Fibroblast of lung (primary cell): ENCODE results near the gene ZNF618. TPM values are rescaled to one million over a fixed set of nuclear protein-coding genes. Genes with fewer than 3 reads are reported as not detected.
A peak's percentile ranks its signal among the peaks of the same experiment; 100 is the strongest.

Experiments
- DNase-seq, 2 donors: peaks; one replicate each; pipeline versions ENCODE4 v3.0.0 to v3.0.0-alpha.2; 2010; ENCODE audit warnings: low read depth in 2 of 2
- H2AFZ ChIP-seq: 2 replicates; pipeline ENCODE4 v1.5.1; 2012; ENCODE audit warnings: low read length, control low read depth, inconsistent platforms
- H3K27ac ChIP-seq: 2 replicates; pipeline ENCODE4 v1.5.1; 2011; ENCODE audit warnings: low read length, control low read depth; ENCODE audit not compliant: insufficient read depth
- H3K27me3 ChIP-seq: 2 replicates; pipeline ENCODE4 v1.5.1; 2011; ENCODE audit warnings: mild to moderate bottlenecking, low read length; ENCODE audit not compliant: control insufficient read depth, insufficient read depth
- H3K36me3 ChIP-seq: 2 replicates; pipeline ENCODE4 v1.5.1; 2011; ENCODE audit warnings: low read length; ENCODE audit not compliant: control insufficient read depth, insufficient read depth
- H3K4me1 ChIP-seq: 2 replicates; pipeline ENCODE4 v1.5.1; 2011; ENCODE audit warnings: low read length; ENCODE audit not compliant: control insufficient read depth, insufficient read depth; ENCODE audit errors: extremely low read depth
- H3K4me2 ChIP-seq: 2 replicates; pipeline ENCODE4 v1.5.1; 2011; ENCODE audit warnings: low read length, control low read depth; ENCODE audit not compliant: insufficient read depth; ENCODE audit errors: extremely low read depth
- H3K4me3 ChIP-seq, 4 experiments: fragments of 200-600 bp in 1 of 4; sonication (generic) in 1 of 4; replicated peaks in 1 of 4; 2 replicates each; pipeline ENCODE4 v1.5.1; 2011 to 2016; ENCODE audit warnings: low read length in 4 of 4, low read depth in 3 of 4, mild to moderate bottlenecking in 3 of 4, control low read depth in 2 of 4, inconsistent platforms in 1 of 4, mixed read lengths in 1 of 4; ENCODE audit not compliant: insufficient read depth in 1 of 4; ENCODE audit errors: control extremely low read depth in 1 of 4
- H3K79me2 ChIP-seq: 2 replicates; pipeline ENCODE4 v1.5.1; 2012; ENCODE audit warnings: mild to moderate bottlenecking, low read length, inconsistent platforms; ENCODE audit not compliant: control insufficient read depth, insufficient read depth
- H3K9ac ChIP-seq: 2 replicates; pipeline ENCODE4 v1.5.1; 2011; ENCODE audit warnings: mild to moderate bottlenecking, low read length, control low read depth; ENCODE audit not compliant: insufficient read depth
- H3K9me3 ChIP-seq: 2 replicates; pipeline ENCODE4 v1.5.1; 2012; ENCODE audit warnings: low read depth, low read length; ENCODE audit not compliant: control insufficient read depth, insufficient read depth
- H4K20me1 ChIP-seq: 2 replicates; pipeline ENCODE4 v1.5.1; 2011; ENCODE audit warnings: low read length; ENCODE audit not compliant: control insufficient read depth, insufficient read depth; ENCODE audit errors: extremely low read depth
- EZH2 ChIP-seq: IDR thresholded peaks from 2 replicates; pipeline ENCODE4 v1.5.1; 2012; ENCODE audit warnings: low read length, control low read depth, mild to moderate bottlenecking; ENCODE audit errors: missing control alignments
- polyA plus RNA-seq, 2 donors: library from polyadenylated mRNA; depleted of rRNA in 1 of 2; stranded (reverse) in 1 of 2; unstranded in 1 of 2; fragments of >200 nt; gene quantifications; 2 replicates each; pipeline ENCODE4 v1.2.1, GENCODE V29; 2011 to 2012; ENCODE audit warnings: missing spikeins in 1 of 2
- total RNA-seq: library from RNA; depleted of rRNA; stranded (reverse); fragments of >200 nt; gene quantifications from 2 replicates; pipeline ENCODE4 v1.2.1, GENCODE V29; 2014
- TF ChIP-seq, protein P1 (sequence below), 2 donors: IDR thresholded peaks in 1 of 2; conservative IDR thresholded peaks in 1 of 2; 1 replicate in 1 of 2; 2 replicates in 1 of 2; pipeline ENCODE4 v1.5.1; 2011 to 2012; ENCODE audit warnings: low read length in 2 of 2, control low read depth in 1 of 2, inconsistent platforms in 1 of 2, low read depth in 1 of 2, mild to moderate bottlenecking in 1 of 2

ZNF618 gene
- total and polyA plus RNA-seq, 2 donors (not counting 1 experiment from before 2014, with no cell fraction given): 6.6 to 8.6 TPM

- no peak overlapping the region for H2AFZ ChIP-seq
- H3K27ac ChIP-seq: peak overlapping the region; percentile 17
- DNase-seq: peak in 1 of 2 donors; percentile 31
- peak overlapping the region; percentile 84 for H3K4me2 ChIP-seq
- H4K20me1 ChIP-seq: no peaks in the 10 kb centered on the region
- H3K9ac ChIP-seq: no peak overlapping the region
- peaks cover 12% of the 10 kb centered on the region for H3K4me1 ChIP-seq
- peaks cover 71% of the 10 kb centered on the region for H3K79me2 ChIP-seq
- H3K9me3 ChIP-seq: peaks cover 2% of the 10 kb centered on the region
- TF ChIP-seq, protein P1, sequence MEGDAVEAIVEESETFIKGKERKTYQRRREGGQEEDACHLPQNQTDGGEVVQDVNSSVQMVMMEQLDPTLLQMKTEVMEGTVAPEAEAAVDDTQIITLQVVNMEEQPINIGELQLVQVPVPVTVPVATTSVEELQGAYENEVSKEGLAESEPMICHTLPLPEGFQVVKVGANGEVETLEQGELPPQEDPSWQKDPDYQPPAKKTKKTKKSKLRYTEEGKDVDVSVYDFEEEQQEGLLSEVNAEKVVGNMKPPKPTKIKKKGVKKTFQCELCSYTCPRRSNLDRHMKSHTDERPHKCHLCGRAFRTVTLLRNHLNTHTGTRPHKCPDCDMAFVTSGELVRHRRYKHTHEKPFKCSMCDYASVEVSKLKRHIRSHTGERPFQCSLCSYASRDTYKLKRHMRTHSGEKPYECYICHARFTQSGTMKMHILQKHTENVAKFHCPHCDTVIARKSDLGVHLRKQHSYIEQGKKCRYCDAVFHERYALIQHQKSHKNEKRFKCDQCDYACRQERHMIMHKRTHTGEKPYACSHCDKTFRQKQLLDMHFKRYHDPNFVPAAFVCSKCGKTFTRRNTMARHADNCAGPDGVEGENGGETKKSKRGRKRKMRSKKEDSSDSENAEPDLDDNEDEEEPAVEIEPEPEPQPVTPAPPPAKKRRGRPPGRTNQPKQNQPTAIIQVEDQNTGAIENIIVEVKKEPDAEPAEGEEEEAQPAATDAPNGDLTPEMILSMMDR (conservative IDR thresholded peaks at IDR 0.05 in 1 of 2, IDR thresholded peaks at IDR 0.05 in 1 of 2; ENCODE audit: low read depth in 1 of 2, low read length in 2 of 2): no peak
- no peak for TF ChIP-seq EZH2
- H3K36me3 ChIP-seq: no peaks in the 10 kb centered on the region
- no peaks in the 10 kb centered on the region for H3K27me3 ChIP-seq
- H3K4me3 ChIP-seq: peak overlapping the region; percentile 35 to 59 (median 48)
These were observed 10.4 kb downstream of the ZNF618 start for GRCh38 chr9:113886466-113886865.

DNA sequence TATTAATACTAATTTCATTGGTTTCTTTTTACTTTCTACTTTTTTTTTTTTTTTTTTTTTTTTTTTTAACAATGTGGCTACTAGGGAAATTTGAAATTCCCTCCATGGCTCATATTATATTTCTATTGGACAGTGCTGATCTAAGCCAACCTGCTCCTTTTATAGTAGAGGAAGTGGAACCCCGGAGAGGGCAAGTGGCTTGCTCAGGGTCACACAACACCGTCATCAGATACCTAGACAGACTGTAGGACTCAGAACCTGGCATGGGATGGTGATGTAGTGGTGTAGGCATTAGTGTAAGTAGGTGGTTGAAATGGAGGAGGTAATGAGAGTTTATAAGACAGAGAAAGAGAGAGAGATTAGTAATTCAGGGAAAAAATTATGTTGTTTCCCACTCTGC lies 10.8 kb downstream of the ZNF618 start:
- Histone ChIP-seq H3K4me1 (peaks cover 12% of the 10 kb centered on the region), H3K27ac (no peak overlapping the region), H2AFZ (no peak overlapping the region), H3K9ac (no peak overlapping the region), H3K9me3 (peaks cover 2% of the 10 kb centered on the region), H4K20me1 (no peaks in the 10 kb centered on the region), H3K4me3 (no peak overlapping the region), H3K4me2 (no peak overlapping the region), H3K36me3 (no peaks in the 10 kb centered on the region), H3K27me3 (no peaks in the 10 kb centered on the region), H3K79me2 (peaks cover 67% of the 10 kb centered on the region)
- DNase-seq: peak in 1 of 2 donors; percentile 25
- no peak for TF ChIP-seq EZH2
- TF ChIP-seq, protein P1 (conservative IDR thresholded peaks at IDR 0.05 in 1 of 2, IDR thresholded peaks at IDR 0.05 in 1 of 2; ENCODE audit: low read depth in 1 of 2, low read length in 2 of 2): no peak

DNA sequence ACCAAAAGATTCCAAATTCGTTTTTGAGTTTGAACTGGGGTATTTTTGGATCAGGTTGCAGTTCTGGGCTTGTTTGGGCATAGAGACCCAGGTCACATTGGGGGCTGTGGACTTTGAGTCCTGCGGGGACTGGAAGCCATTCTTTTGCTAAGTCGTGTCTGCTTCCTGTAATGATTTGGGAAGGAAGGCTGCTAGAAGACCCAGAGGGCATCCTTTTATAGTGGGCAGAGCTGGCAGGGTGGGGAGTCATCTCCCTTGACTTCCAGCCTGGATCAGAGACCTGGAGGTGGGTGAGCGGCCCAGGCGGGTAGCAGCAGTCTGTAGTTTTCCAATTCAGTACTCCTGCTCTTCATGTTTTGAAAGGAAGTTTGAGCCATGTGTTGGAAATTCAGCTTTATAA lies 11.3 kb downstream of the ZNF618 start:
- TF ChIP-seq EZH2: no peak
- TF ChIP-seq, protein P1 (conservative IDR thresholded peaks at IDR 0.05 in 1 of 2, IDR thresholded peaks at IDR 0.05 in 1 of 2; ENCODE audit: low read depth in 1 of 2, low read length in 2 of 2): no peak
- Histone ChIP-seq H2AFZ (no peak overlapping the region), H3K9ac (no peak overlapping the region), H3K4me3 (no peak overlapping the region), H3K4me2 (no peak overlapping the region), H3K36me3 (no peaks in the 10 kb centered on the region), H4K20me1 (no peaks in the 10 kb centered on the region), H3K9me3 (peaks cover 2% of the 10 kb centered on the region), H3K27me3 (no peaks in the 10 kb centered on the region), H3K79me2 (peaks cover 62% of the 10 kb centered on the region), H3K27ac (no peak overlapping the region), H3K4me1 (peaks cover 11% of the 10 kb centered on the region)
- no peak for DNase-seq
